K562 (cell line): ENCODE data around the gene C4orf51.

Source experiments
- FOXM1 ChIP-seq, 2 experiments: fragments of 450-650 bp in 1 of 2; sonication (generic) in 1 of 2; formaldehyde crosslinking in 1 of 2; IDR thresholded peaks; 2 replicates each; pipeline versions ENCODE4 v1.6.1 to v1.9.0; 2017 to 2022; ENCODE audit warnings: low read depth in 2 of 2, mild to moderate bottlenecking in 2 of 2, missing genetic modification reagents in 1 of 2, moderate library complexity in 1 of 2
- ZNF449 ChIP-seq: fragments of 250-450 bp; sonication (Bioruptor Pico); IDR thresholded peaks from 2 replicates; pipeline ENCODE4 v1.8.0; 2022; ENCODE audit warnings: moderate library complexity, mild to moderate bottlenecking, inconsistent platforms
- ZNF586 ChIP-seq: fragments of 450-650 bp; formaldehyde crosslinking; conservative IDR thresholded peaks from 2 replicates; pipeline ENCODE4 v1.4.0; 2020; ENCODE audit warnings: mild to moderate bottlenecking, moderate library complexity
- ZZZ3 ChIP-seq: fragments of 450-650 bp; IDR thresholded peaks from 2 replicates; pipeline ENCODE4 v1.6.1; 2016; ENCODE audit warnings: antibody characterized with exemption, mild to moderate bottlenecking, moderate library complexity

- TF ChIP-seq ZZZ3 (no peak), FOXM1 (IDR thresholded peaks at IDR 0.05; ENCODE audit: low read depth) (no peak), FOXM1 (CRISPR knock-in tag; IDR thresholded peaks at IDR 0.05; ENCODE audit: low read depth) (no peak), ZNF586 (CRISPR knock-in tag) (no peak), ZNF449 (CRISPR knock-in tag) (no peak)
Observed at GRCh38 chr4:145660064-145660463, 19.9 kb upstream of the C4orf51 start.
